GM12865 (cell line): Measurements from ENCODE around the gene CEP162.

Source experiments
- DNase-seq: peaks from one replicate; pipeline ENCODE4 v3.0.0; 2010; ENCODE audit warnings: low read depth
- H3K4me3 ChIP-seq: 2 replicates; pipeline ENCODE4 v1.5.1; 2011; ENCODE audit warnings: mild to moderate bottlenecking, low read depth, low read length, control low read depth
- TF ChIP-seq, protein P1 (sequence below): IDR thresholded peaks from 2 replicates; pipeline ENCODE4 v1.5.1; 2011; ENCODE audit warnings: low read length, control low read depth, low read depth, inconsistent platforms; ENCODE audit not compliant: insufficient read depth; ENCODE audit errors: missing control alignments

CEP162 gene, protein sequence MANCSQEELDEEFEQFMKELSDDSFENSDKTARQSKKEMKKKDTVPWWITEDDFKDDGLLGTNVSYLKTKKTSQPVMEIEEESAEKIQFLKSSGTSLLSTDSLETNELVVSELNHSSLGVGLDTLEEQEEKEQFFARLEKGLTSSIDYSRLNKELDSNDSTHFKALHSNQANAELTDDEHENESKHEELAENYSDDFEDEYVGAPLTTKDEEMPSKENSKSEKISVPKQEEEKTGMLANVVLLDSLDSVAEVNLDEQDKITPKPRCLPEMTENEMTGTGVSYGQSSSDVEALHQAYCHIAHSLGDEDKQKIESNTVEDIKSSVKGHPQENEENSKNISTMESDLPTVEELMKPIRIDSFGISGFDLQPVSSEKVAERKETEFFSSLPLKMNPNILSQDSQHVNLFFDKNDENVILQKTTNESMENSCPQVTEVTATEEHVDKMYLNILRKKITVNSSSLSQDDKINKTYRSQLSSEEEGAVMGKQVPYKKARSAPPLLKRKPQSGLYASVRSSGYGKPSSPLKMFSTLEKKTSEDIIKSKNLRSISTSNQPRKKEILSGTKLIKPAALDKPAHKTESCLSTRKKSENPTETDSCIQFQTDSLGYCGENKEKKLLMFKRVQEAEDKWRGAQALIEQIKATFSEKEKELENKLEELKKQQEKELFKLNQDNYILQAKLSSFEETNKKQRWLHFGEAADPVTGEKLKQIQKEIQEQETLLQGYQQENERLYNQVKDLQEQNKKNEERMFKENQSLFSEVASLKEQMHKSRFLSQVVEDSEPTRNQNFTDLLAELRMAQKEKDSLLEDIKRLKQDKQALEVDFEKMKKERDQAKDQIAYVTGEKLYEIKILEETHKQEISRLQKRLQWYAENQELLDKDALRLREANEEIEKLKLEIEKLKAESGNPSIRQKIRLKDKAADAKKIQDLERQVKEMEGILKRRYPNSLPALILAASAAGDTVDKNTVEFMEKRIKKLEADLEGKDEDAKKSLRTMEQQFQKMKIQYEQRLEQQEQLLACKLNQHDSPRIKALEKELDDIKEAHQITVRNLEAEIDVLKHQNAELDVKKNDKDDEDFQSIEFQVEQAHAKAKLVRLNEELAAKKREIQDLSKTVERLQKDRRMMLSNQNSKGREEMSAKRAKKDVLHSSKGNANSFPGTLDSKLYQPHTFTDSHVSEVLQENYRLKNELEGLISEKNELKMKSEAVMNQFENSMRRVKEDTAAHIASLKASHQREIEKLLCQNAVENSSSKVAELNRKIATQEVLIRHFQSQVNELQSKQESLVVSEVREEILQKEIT (N-terminal part only)

DNA sequence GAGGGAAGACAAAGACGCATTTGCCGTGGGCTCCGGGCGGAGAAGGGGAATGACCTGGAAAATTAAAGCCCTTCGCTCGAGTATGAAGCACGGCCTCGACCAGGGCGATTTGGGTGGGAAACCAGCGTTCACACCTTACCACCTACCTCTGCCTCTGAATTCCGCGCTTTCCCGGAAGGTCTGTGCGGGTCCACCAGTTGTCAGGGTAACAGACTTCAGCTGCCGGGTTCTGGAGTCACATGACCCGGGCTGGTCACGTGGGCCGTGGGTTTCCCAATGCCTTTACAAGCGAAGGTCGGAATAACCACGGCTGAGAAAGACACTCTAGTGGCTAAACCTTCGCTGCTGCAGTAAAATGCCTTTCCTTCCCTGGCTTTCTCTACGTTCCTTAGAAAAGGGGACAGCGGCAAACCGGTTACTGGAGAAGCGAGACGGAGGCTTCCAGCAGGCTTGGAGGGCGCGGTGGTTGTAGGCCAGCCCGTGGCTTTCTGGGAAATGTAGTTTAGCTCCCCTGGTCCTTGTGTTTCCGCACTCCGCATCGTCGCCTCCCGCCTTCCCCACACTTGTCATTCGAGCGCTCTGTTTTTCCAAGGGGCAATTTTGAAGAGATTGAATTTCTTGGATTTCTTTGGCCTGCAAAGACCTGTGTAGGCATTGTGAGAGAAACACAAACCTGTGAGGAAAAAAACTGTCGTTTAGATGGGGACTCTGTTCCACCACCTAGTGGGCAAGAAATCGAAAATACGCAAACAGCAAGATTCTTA is at the start of gene CEP162:
TSS of gene CEP162 (minus strand) at position 210 of the 764 bp plus-strand sequence. CDS start 1,250 bp downstream, outside the sequence.
- DNase-seq: peak; percentile 89
- peak within 1 kb of the TSS; percentile 66 for H3K4me3 ChIP-seq
- TF ChIP-seq, protein P1, sequence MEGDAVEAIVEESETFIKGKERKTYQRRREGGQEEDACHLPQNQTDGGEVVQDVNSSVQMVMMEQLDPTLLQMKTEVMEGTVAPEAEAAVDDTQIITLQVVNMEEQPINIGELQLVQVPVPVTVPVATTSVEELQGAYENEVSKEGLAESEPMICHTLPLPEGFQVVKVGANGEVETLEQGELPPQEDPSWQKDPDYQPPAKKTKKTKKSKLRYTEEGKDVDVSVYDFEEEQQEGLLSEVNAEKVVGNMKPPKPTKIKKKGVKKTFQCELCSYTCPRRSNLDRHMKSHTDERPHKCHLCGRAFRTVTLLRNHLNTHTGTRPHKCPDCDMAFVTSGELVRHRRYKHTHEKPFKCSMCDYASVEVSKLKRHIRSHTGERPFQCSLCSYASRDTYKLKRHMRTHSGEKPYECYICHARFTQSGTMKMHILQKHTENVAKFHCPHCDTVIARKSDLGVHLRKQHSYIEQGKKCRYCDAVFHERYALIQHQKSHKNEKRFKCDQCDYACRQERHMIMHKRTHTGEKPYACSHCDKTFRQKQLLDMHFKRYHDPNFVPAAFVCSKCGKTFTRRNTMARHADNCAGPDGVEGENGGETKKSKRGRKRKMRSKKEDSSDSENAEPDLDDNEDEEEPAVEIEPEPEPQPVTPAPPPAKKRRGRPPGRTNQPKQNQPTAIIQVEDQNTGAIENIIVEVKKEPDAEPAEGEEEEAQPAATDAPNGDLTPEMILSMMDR: peak; percentile 66

DNA sequence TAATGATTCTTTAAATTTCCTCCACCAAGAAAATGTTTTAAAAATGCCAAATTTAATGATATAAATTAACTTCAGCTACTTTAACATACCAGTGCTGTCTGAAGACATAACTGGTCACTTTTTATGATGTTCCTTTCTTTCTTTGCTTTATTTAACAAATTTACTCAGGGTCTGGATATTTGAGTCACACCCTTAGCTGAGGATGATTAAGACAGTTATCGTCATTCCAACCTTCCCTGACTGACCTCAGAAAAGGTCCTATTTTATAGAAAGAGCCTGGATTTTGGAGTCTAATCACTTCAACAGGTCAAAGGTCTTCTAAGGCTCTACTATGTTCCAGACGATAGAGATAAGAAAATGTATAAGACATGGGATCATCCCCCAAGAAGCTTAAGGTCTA is 47.4 kb upstream of the CEP162 start:
- DNase-seq: no peak
- TF ChIP-seq, protein P1: no peak
- no peak overlapping the region for H3K4me3 ChIP-seq

DNA sequence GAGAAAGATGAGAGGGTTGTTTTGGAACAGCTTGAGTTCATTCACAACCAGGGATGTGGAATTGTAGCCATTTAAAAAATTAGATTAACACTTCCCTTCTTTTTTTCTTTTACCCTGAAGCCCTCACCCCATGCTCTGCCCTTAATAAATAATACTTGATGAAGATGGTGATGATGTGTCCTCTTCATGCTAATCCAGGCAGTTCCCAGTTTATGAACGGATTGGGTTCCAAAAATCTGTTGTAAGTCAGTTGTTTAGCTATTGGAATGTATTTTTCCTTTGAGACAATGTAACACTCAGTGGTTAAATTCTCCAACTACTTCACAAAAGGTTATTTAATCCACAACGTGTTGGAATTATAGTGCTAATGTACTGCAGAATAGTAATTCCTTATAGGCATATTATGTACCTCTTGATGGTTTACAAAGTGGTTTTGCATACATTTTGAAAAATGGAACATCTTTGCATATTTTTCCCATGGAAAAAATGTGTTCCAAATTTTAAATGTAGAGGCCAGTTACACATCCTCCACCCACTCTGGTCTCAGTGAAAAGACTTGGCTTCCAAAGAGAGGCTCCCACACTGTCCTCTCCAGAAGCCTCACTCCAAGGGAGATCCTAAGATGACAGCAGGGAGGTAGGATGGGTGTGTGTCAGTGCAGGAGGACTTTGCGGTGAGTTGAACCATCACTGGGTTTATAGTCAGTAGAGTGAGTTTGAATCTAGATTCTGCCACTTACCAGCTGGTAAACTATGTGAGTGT is 45.8 kb upstream of the CEP162 start:
- TF ChIP-seq, protein P1: no peak
- no peak overlapping the region for H3K4me3 ChIP-seq
- DNase-seq: no peak

DNA sequence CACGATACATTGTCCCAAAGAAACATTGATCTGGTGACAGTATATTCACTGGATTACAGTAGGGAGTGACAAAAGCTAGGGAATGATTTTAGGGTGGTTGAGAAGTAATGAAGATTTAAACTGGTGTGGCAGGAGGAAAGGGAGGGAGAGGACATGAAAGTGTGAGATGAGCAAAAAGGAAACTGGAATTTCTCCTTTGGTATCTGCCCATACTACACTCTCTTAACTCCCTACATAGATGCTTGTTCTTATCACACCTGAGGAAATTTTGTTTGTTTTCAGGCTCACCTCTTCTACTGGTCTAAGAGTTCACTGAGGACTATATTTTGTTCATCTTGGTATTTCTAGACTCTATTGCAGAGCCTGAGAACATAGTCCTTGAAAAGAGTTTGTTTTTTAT is 44.9 kb upstream of the CEP162 start:
- H3K4me3 ChIP-seq: no peak overlapping the region
- TF ChIP-seq, protein P1: no peak
- no peak for DNase-seq

DNA sequence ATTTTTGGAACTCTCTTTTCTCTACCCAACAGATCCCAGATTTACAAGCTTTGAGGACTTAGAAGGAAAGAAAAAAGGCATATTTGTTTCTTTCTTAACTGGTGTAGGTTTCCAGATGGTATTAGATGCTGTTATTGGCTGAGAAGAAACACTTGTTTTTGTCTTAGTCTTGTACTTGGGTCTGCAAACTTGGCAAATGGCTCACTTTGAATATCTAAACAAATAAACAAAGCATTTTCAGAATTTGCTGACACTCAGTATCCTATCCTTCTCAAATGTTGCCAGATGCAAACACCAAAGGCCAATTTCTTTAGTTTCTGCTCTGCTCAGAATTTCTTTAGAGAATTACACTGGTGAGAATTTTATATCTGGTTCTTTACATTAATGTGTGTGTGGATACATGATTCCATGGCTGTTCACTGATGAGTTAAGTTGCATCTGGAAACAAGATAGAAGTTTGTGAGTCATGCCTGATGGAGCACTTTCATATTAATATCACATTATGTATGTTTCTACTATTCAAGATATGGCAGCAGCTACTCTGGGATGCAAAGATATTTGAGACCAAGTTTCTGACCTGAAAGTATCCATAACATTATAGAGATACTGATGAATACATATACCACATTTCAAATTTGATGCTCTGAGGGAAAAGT is 43.7 kb upstream of the CEP162 start:
- no peak overlapping the region for H3K4me3 ChIP-seq
- TF ChIP-seq, protein P1: no peak
- DNase-seq: no peak
